Amniotic stem cell (primary cell): ENCODE data around the gene EPN2.

Experiments
- DNase-seq: peaks from one replicate; lab custom pipeline; 2025; lab: John Stamatoyannopoulos, UW

The EPN2 gene

GRCh38 chr17:19331134-19331533 lies 94.0 kb downstream of the EPN2 start:
- DNase-seq = peak; percentile 65

GRCh38 chr17:19331543-19332245 lies 94.5 kb downstream of the EPN2 start:
- DNase-seq = no peak

GRCh38 chr17:19332371-19333131 lies 95.4 kb downstream of the EPN2 start:
- no peak for DNase-seq

- no peak for DNase-seq
Measured at GRCh38 chr17:19333132-19333440, 95.9 kb downstream of the EPN2 start.

- no peak for DNase-seq
Measured at GRCh38 chr17:19333736-19334290, 96.6 kb downstream of the EPN2 start.

GRCh38 chr17:19334331-19334730 lies 97.2 kb downstream of the EPN2 start:
- no peak for DNase-seq

GRCh38 chr17:19335951-19336631 lies 98.9 kb downstream of the EPN2 start:
- no peak for DNase-seq

- no peak for DNase-seq
Measured at GRCh38 chr17:19336938-19337711, 100.0 kb downstream of the EPN2 start.

- no peak for DNase-seq
Measured at GRCh38 chr17:19337712-19338023, 100.5 kb downstream of the EPN2 start.

GRCh38 chr17:19338031-19338990 lies 101.1 kb downstream of the EPN2 start:
- no peak for DNase-seq

GRCh38 chr17:19339341-19339815 lies 102.2 kb downstream of the EPN2 start:
- no peak for DNase-seq

- no peak for DNase-seq
Measured at GRCh38 chr17:19341211-19341631, 104.1 kb downstream of the EPN2 start.

- DNase-seq = no peak
Measured at GRCh38 chr17:19341641-19342610, 104.8 kb downstream of the EPN2 start.

- DNase-seq = no peak
Measured at GRCh38 chr17:19342611-19343255, 105.6 kb downstream of the EPN2 start.

GRCh38 chr17:19343256-19343630 lies 106.1 kb downstream of the EPN2 start:
- DNase-seq = no peak

GRCh38 chr17:19343671-19344151 lies 106.5 kb downstream of the EPN2 start:
- no peak for DNase-seq

- DNase-seq = no peak
Measured at GRCh38 chr17:19344311-19345066, 107.3 kb downstream of the EPN2 start.

- DNase-seq = no peak
Measured at GRCh38 chr17:19345067-19345460, 107.9 kb downstream of the EPN2 start.
